Measurements from ENCODE around the gene GNPTG. TPM values are rescaled to one million over a fixed set of nuclear protein-coding genes. Genes with fewer than 3 reads are reported as not detected.
A peak's percentile ranks its signal among the peaks of the same experiment; 100 is the strongest.

Gene GNPTG
- total RNA-seq, 1 donor from 2014 or later = 104 TPM

GRCh38 chr16:1374418-1375297, 22.9 kb downstream of the GNPTG start:
- H3K36me3 ChIP-seq (ENCODE audit: control insufficient read depth, insufficient read depth, low read length) = no peaks in the 10 kb centered on the region
- H3K4me3 ChIP-seq (ENCODE audit: low read depth, low read length) = no peak overlapping the region
- no peak for DNase-seq (ENCODE audit: low read depth)
- no peak for TF ChIP-seq CTCF (IDR thresholded peaks at IDR 0.05; ENCODE audit: insufficient read depth, low read length, poor library complexity, severe bottlenecking)
- no peaks in the 10 kb centered on the region for H3K27me3 ChIP-seq (ENCODE audit: control insufficient read depth, insufficient read depth, low read length)

- no peak for DNase-seq (ENCODE audit: low read depth)
- no peak overlapping the region for H3K4me3 ChIP-seq (ENCODE audit: low read depth, low read length)
- H3K36me3 ChIP-seq (ENCODE audit: control insufficient read depth, insufficient read depth, low read length) = no peaks in the 10 kb centered on the region
- TF ChIP-seq CTCF (IDR thresholded peaks at IDR 0.05; ENCODE audit: insufficient read depth, low read length, poor library complexity, severe bottlenecking) = no peak
- no peaks in the 10 kb centered on the region for H3K27me3 ChIP-seq (ENCODE audit: control insufficient read depth, insufficient read depth, low read length)
These were observed 23.5 kb downstream of the GNPTG start for GRCh38 chr16:1375298-1375640.

GRCh38 chr16:1375741-1376410, 24.1 kb downstream of the GNPTG start:
- Histone ChIP-seq H3K36me3 (ENCODE audit: control insufficient read depth, insufficient read depth, low read length) (no peaks in the 10 kb centered on the region), H3K4me3 (ENCODE audit: low read depth, low read length) (no peak overlapping the region), H3K27me3 (ENCODE audit: control insufficient read depth, insufficient read depth, low read length) (no peaks in the 10 kb centered on the region)
- no peak for DNase-seq (ENCODE audit: low read depth)
- no peak for TF ChIP-seq CTCF (IDR thresholded peaks at IDR 0.05; ENCODE audit: insufficient read depth, low read length, poor library complexity, severe bottlenecking)

GRCh38 chr16:1377406-1378010, 25.8 kb downstream of the GNPTG start:
- no peak overlapping the region for H3K4me3 ChIP-seq (ENCODE audit: low read depth, low read length)
- no peak for TF ChIP-seq CTCF (IDR thresholded peaks at IDR 0.05; ENCODE audit: insufficient read depth, low read length, poor library complexity, severe bottlenecking)
- no peaks in the 10 kb centered on the region for H3K27me3 ChIP-seq (ENCODE audit: control insufficient read depth, insufficient read depth, low read length)
- H3K36me3 ChIP-seq (ENCODE audit: control insufficient read depth, insufficient read depth, low read length) = no peaks in the 10 kb centered on the region
- DNase-seq (ENCODE audit: low read depth) = no peak

- no peak for TF ChIP-seq CTCF (IDR thresholded peaks at IDR 0.05; ENCODE audit: insufficient read depth, low read length, poor library complexity, severe bottlenecking)
- peak overlapping the region; percentile 62 for H3K4me3 ChIP-seq (ENCODE audit: low read depth, low read length)
- H3K27me3 ChIP-seq (ENCODE audit: control insufficient read depth, insufficient read depth, low read length) = no peaks in the 10 kb centered on the region
- DNase-seq (ENCODE audit: low read depth) = no peak
- no peaks in the 10 kb centered on the region for H3K36me3 ChIP-seq (ENCODE audit: control insufficient read depth, insufficient read depth, low read length)
These were observed 26.5 kb downstream of the GNPTG start for GRCh38 chr16:1378087-1378803.
